HCT116 (cell line): ENCODE measurements around the gene PHLDB3. TPM values are rescaled to one million over a fixed set of nuclear protein-coding genes. Genes with fewer than 3 reads are reported as not detected.

ENCODE experiments used
- ATAC-seq: fragments of 200-7000 bp; cut with Tn5 transposase; 2 replicates; pipeline ENCODE4 v1.9.1; 2020; ENCODE audit warnings: mild to moderate bottlenecking, moderate library complexity
- BruUV-seq: library from RNA; stranded (reverse); fragments of 400-500 nt; replicated peaks from 2 replicates; lab custom pipeline; 2021; lab: Mats Ljungman, UMichigan
- CTCF ChIA-PET: fragments of 300-600 bp; sonication (Branson Sonifier 250); formaldehyde crosslinking; loops from one replicate; lab custom pipeline; 2021; ENCODE audit warnings: antibody characterized with exemption; lab: Charles Lee
- POLR2A ChIA-PET: fragments of 300-600, 350-600 bp; sonication (Branson Sonifier 250); formaldehyde crosslinking; loops from one replicate; lab custom pipeline; 2021; ENCODE audit warnings: antibody characterized with exemption; lab: Charles Lee
- RAD21 ChIA-PET, 2 experiments: fragments of 300-600 bp; sonication (Branson Sonifier 250); formaldehyde crosslinking; loops; one replicate each; lab custom pipeline; 2023; ENCODE audit warnings: low total read pairs in 2 of 2; ENCODE audit not compliant: uncharacterized antibody in 2 of 2, unreplicated experiment in 2 of 2, low non-redundant PET in 1 of 2; lab: Charles Lee
- DNase-seq: peaks from one replicate; pipeline ENCODE4 v3.0.0-alpha.2; 2010; ENCODE audit warnings: low read depth, low spot score
- H2AFZ ChIP-seq: fragments of 200-600 bp; shearing (Covaris generic), sonication (generic); 2 replicates; pipeline ENCODE4 v1.6.1; 2017; ENCODE audit warnings: low read depth, mixed run types, mixed read lengths, antibody characterized with exemption, low read length; ENCODE audit not compliant: poor library complexity, severe bottlenecking
- H3K27ac ChIP-seq: 2 replicates; pipeline ENCODE4 v1.5.1; 2012; ENCODE audit warnings: low read depth, low read length
- H3K27me3 ChIP-seq: fragments of 200-600 bp; sonication (generic); 2 replicates; pipeline ENCODE4 v1.6.1; 2016; ENCODE audit warnings: mixed run types, low read length, mixed read lengths; ENCODE audit not compliant: insufficient read depth
- H3K36me3 ChIP-seq, 2 experiments: fragments of 200-500 bp in 1 of 2; fragments of 200-600 bp in 1 of 2; sonication (Bioruptor generic) in 1 of 2; sonication (generic) in 1 of 2; 2 replicates each; pipeline versions ENCODE4 v1.5.1 to v1.6.1; 2014 to 2016; ENCODE audit warnings: low read length in 2 of 2, inconsistent platforms in 1 of 2, mixed read lengths in 1 of 2, mixed run types in 1 of 2; ENCODE audit not compliant: insufficient read depth in 2 of 2, control insufficient read depth in 1 of 2
- H3K4me1 ChIP-seq, 2 experiments: fragments of 200-600 bp in 1 of 2; sonication (generic) in 1 of 2; 2 replicates each; pipeline versions ENCODE4 v1.5.1 to v1.6.1; 2012 to 2017; ENCODE audit warnings: low read length in 2 of 2, inconsistent platforms in 1 of 2, mild to moderate bottlenecking in 1 of 2, mixed read lengths in 1 of 2, mixed run types in 1 of 2, moderate library complexity in 1 of 2; ENCODE audit not compliant: insufficient read depth in 2 of 2, control insufficient read depth in 1 of 2
- H3K4me2 ChIP-seq: fragments of 200-600 bp; sonication (generic); 2 replicates; pipeline ENCODE4 v1.6.1; 2017; ENCODE audit warnings: mixed run types, low read length, mixed read lengths
- H3K4me3 ChIP-seq, 2 experiments: fragments of 200-600 bp in 1 of 2; sonication (generic) in 1 of 2; replicated peaks in 1 of 2; 2 replicates each; pipeline ENCODE4 v1.5.1; 2011 to 2016; ENCODE audit warnings: low read length in 2 of 2, control low read depth in 1 of 2, low read depth in 1 of 2, mild to moderate bottlenecking in 1 of 2, mixed read lengths in 1 of 2, mixed run types in 1 of 2
- H3K79me2 ChIP-seq: fragments of 200-600 bp; sonication (generic); 2 replicates; pipeline ENCODE4 v1.6.1; 2017; ENCODE audit warnings: mild to moderate bottlenecking, mixed run types, low read length, moderate library complexity, mixed read lengths; ENCODE audit not compliant: insufficient read depth
- H3K9ac ChIP-seq: fragments of 200-600 bp; sonication (generic); 2 replicates; pipeline ENCODE4 v1.6.1; 2016; ENCODE audit warnings: low read length, mixed read lengths
- H3K9me2 ChIP-seq: fragments of 200-600 bp; sonication (generic), shearing (Covaris generic); 2 replicates; pipeline ENCODE4 v1.6.1; 2017; ENCODE audit warnings: mixed run types, mild to moderate bottlenecking, moderate library complexity; ENCODE audit not compliant: insufficient read depth
- H3K9me3 ChIP-seq, 2 experiments: fragments of 200-500 bp in 1 of 2; fragments of 200-600 bp in 1 of 2; sonication (Bioruptor generic) in 1 of 2; sonication (generic) in 1 of 2; 2 replicates each; pipeline ENCODE4 v1.6.1; 2014 to 2017; ENCODE audit warnings: low read length in 2 of 2, mixed read lengths in 2 of 2, inconsistent platforms in 1 of 2, low read depth in 1 of 2, mild to moderate bottlenecking in 1 of 2, mixed run types in 1 of 2, moderate library complexity in 1 of 2; ENCODE audit not compliant: control insufficient read depth in 1 of 2, insufficient read depth in 1 of 2
- H4K20me1 ChIP-seq: fragments of 200-600 bp; sonication (generic), shearing (Covaris generic); 2 replicates; pipeline ENCODE4 v1.6.1; 2017; ENCODE audit warnings: mixed run types, mild to moderate bottlenecking, moderate library complexity; ENCODE audit not compliant: insufficient read depth
- CBX3 ChIP-seq: IDR thresholded peaks from 2 replicates; pipeline ENCODE4 v1.6.1; 2012; ENCODE audit warnings: low read depth
- CEBPB ChIP-seq: IDR thresholded peaks from 2 replicates; pipeline ENCODE4 v1.6.1; 2012; ENCODE audit warnings: low read depth
- CTCF ChIP-seq, 3 experiments: fragments of 200-600 bp in 1 of 3; sonication (generic) in 1 of 3; IDR thresholded peaks in 2 of 3; conservative IDR thresholded peaks in 1 of 3; 2 replicates each; pipeline ENCODE4 v1.5.1; 2012 to 2017; ENCODE audit warnings: low read depth in 2 of 3, low read length in 2 of 3, antibody characterized with exemption in 1 of 3, borderline replicate concordance in 1 of 3, control low read depth in 1 of 3, mild to moderate bottlenecking in 1 of 3, mixed read lengths in 1 of 3, mixed run types in 1 of 3, moderate library complexity in 1 of 3; ENCODE audit not compliant: insufficient read depth in 1 of 3
- EGR1 ChIP-seq: IDR thresholded peaks from 2 replicates; pipeline ENCODE4 v1.6.1; 2012; ENCODE audit warnings: low read depth
- POLR2AphosphoS5 ChIP-seq: IDR thresholded peaks from 2 replicates; pipeline ENCODE4 v1.6.1; 2011; ENCODE audit warnings: mild to moderate bottlenecking, low read depth, low read length, moderate library complexity
- SIN3A ChIP-seq: IDR thresholded peaks from 2 replicates; pipeline ENCODE4 v1.6.1; 2012; ENCODE audit warnings: low read depth
- TCF7L2 ChIP-seq: IDR thresholded peaks from 2 replicates; pipeline ENCODE4 v1.7.0; 2011; ENCODE audit warnings: borderline replicate concordance, inconsistent platforms; ENCODE audit not compliant: insufficient read depth, insufficient read length; ENCODE audit errors: extremely low read depth
- YY1 ChIP-seq: IDR thresholded peaks from 2 replicates; pipeline ENCODE4 v1.6.1; 2011; ENCODE audit warnings: low read length, low read depth, moderate library complexity, mild to moderate bottlenecking; ENCODE audit not compliant: insufficient replicate concordance; ENCODE audit errors: extremely low read depth
- ZBTB33 ChIP-seq: IDR thresholded peaks from 2 replicates; pipeline ENCODE4 v1.6.1; 2011; ENCODE audit warnings: mild to moderate bottlenecking, low read length, moderate library complexity; ENCODE audit not compliant: insufficient replicate concordance; ENCODE audit errors: extremely low read depth
- ZFX ChIP-seq: fragments of 450-650 bp; IDR thresholded peaks from 2 replicates; pipeline ENCODE4 v1.6.1; 2017
- intact Hi-C: fragments of 100-400 bp; cut with micrococcal nuclease; formaldehyde crosslinking; loops from 2 replicates; pipeline ENCODE4 v1.10.0; 2022
- total RNA-seq: library from RNA; stranded (reverse); gene quantifications from one replicate; pipeline ENCODE4 v1.2.1, GENCODE V29; 2021; ENCODE audit not compliant: unreplicated experiment

Gene PHLDB3
- total RNA-seq, 1 experiment from 2014 or later = 15.5 TPM

DNA sequence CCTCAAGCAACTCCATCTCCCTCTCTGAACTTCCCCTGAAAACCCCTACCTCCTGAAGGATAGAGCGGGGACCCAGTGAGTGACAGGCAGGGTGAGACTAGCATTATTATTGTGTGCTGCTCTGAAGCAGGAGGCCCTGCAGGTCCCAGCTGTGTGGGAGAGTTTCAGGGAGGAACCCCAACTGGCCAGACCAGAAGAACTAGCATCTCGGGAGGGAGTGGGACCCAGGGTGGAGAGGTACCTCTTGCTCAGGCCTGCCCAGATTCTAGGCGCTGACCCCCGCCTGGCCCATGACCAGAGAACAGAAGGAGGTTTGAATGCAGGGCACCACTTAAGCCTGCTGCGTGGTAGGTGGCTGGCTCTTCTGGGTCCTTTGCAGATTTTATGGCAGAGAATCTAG lies 33.5 kb downstream of the PHLDB3 start:
- H4K20me1 ChIP-seq = no peaks in the 10 kb centered on the region
- intact Hi-C loops = no loop called here
- ChIA-PET POLR2A (no interaction called here), RAD21 (no interaction called here), CTCF (no interaction called here)
- no peaks in the 10 kb centered on the region for H3K79me2 ChIP-seq
- H3K27ac ChIP-seq = no peak overlapping the region
- no peak overlapping the region for H3K9ac ChIP-seq
- TF ChIP-seq CBX3 = no peak
- no peak for TF ChIP-seq YY1
- TF ChIP-seq SIN3A = no peak
- no peak for TF ChIP-seq ZFX
- no peak for TF ChIP-seq ZBTB33
- no peak for TF ChIP-seq TCF7L2
- no peak for TF ChIP-seq POLR2AphosphoS5
- no peak for TF ChIP-seq CEBPB
- TF ChIP-seq CTCF (IDR thresholded peaks at IDR 0.05 in 2 of 3, conservative IDR thresholded peaks at IDR 0.05 in 1 of 3; ENCODE audit: borderline replicate concordance in 1 of 3, insufficient read depth in 1 of 3, low read depth in 2 of 3, low read length in 2 of 3) = no peak
- TF ChIP-seq EGR1 = no peak
- H3K4me1 ChIP-seq = peaks cover 12 to 47% of the 10 kb centered on the region in 2 experiments
- no peak overlapping the region for H2AFZ ChIP-seq
- H3K9me3 ChIP-seq = no peaks in the 10 kb centered on the region
- ATAC-seq (no peak), DNase-seq (no peak)
- no peaks in the 10 kb centered on the region for H3K27me3 ChIP-seq
- no peaks in the 10 kb centered on the region for H3K9me2 ChIP-seq
- H3K4me3 ChIP-seq = no peak overlapping the region
- H3K4me2 ChIP-seq = no peak overlapping the region
- no peaks in the 10 kb centered on the region for H3K36me3 ChIP-seq
- no TSS peak for BruUV-seq
